Calu3 (cell line): Measurements from ENCODE around the gene NOL12. TPM values are rescaled to one million over a fixed set of nuclear protein-coding genes. Genes with fewer than 3 reads are reported as not detected.
A peak's percentile ranks its signal among the peaks of the same experiment; 100 is the strongest.

Source experiments
- BruUV-seq: library from RNA; stranded (reverse); fragments of 400-500 nt; replicated peaks from 2 replicates; lab custom pipeline; 2021; lab: Mats Ljungman, UMichigan
- CTCF ChIA-PET: fragments of 300-600 bp; sonication (Branson Sonifier 250); formaldehyde crosslinking; loops from one replicate; lab custom pipeline; 2022; ENCODE audit warnings: antibody characterized with exemption; lab: Charles Lee
- DNase-seq: peaks from one replicate; pipeline ENCODE4 v3.0.0; 2022
- H3K27ac Mint-ChIP-seq: one replicate; pipeline ENCODE4 v1.8.0; 2022; ENCODE audit warnings: mixed read lengths; ENCODE audit not compliant: unreplicated experiment
- H3K27me3 Mint-ChIP-seq: one replicate; pipeline ENCODE4 v1.8.0; 2022; ENCODE audit warnings: mixed read lengths; ENCODE audit not compliant: unreplicated experiment
- H3K36me3 Mint-ChIP-seq: one replicate; pipeline ENCODE4 v1.8.0; 2022; ENCODE audit warnings: mild to moderate bottlenecking, moderate library complexity, mixed read lengths; ENCODE audit not compliant: insufficient read depth, unreplicated experiment
- H3K4me1 Mint-ChIP-seq: one replicate; pipeline ENCODE4 v1.8.0; 2022; ENCODE audit warnings: mild to moderate bottlenecking, low read depth, mixed read lengths; ENCODE audit not compliant: unreplicated experiment
- H3K4me3 Mint-ChIP-seq: one replicate; pipeline ENCODE4 v1.8.0; 2022; ENCODE audit warnings: mild to moderate bottlenecking, low read depth, moderate library complexity, mixed read lengths; ENCODE audit not compliant: unreplicated experiment
- H3K9me3 Mint-ChIP-seq: one replicate; pipeline ENCODE4 v1.8.0; 2022; ENCODE audit warnings: low read depth, mixed read lengths; ENCODE audit not compliant: unreplicated experiment
- CTCF ChIP-seq: fragments of 200-600 bp; IDR thresholded peaks from one replicate; pipeline ENCODE4 v1.8.0; 2022; ENCODE audit warnings: antibody characterized with exemption; ENCODE audit not compliant: unreplicated experiment
- intact Hi-C: fragments of 100-400 bp; cut with micrococcal nuclease; formaldehyde crosslinking; loops from one replicate; pipeline ENCODE4 v1.10.0; 2022; ENCODE audit not compliant: unreplicated experiment
- total RNA-seq: library from RNA; stranded (reverse); gene quantifications from 2 replicates; pipeline ENCODE4 v1.2.3, GENCODE V29; 2022

Gene NOL12
- total RNA-seq, 1 experiment from 2014 or later, result 26.8 TPM

DNA sequence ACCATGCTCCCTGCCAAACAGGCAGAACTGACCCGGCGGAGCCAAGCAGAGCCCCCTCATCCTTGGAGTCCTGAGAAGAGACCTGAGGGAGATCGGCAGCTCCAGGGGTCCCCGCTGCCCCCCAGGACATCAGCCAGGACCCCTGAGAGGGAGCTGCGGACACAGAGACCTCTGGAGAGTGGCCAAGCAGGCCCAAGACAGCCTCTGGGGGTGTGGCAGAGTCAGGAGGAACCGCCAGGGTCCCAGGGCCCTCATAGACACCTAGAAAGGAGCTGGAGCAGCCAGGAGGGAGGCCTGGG is 48.2 kb downstream of the NOL12 start:
- no peak for DNase-seq
- TF ChIP-seq CTCF, result no peak
- CTCF ChIA-PET, result interaction anchor here (1.4 to 4.2 kb wide), 3 partner anchors 53 to 125 kb away, joined by 4 to 26 read pairs (median 5); partner anchors contain the start of gene GGA1
- H3K4me1 Mint-ChIP-seq, result peaks cover 31% of the 10 kb centered on the region
- peaks cover 14% of the 10 kb centered on the region for H3K36me3 Mint-ChIP-seq
- no peak overlapping the region for H3K4me3 Mint-ChIP-seq
- no TSS peak for BruUV-seq
- H3K9me3 Mint-ChIP-seq, result peaks cover 4% of the 10 kb centered on the region
- intact Hi-C loops, result loop anchor here (5.0 kb wide), 1 partner anchor 37 kb away; the partner anchor contains the start of gene TRIOBP
- H3K27me3 Mint-ChIP-seq, result peaks cover 17% of the 10 kb centered on the region
- no peak overlapping the region for H3K27ac Mint-ChIP-seq

- intact Hi-C loops, result loop anchor here (5.0 kb wide), 1 partner anchor 38 kb away; the partner anchor contains the start of gene TRIOBP
- no TSS peak for BruUV-seq
- no peak overlapping the region for H3K4me3 Mint-ChIP-seq
- TF ChIP-seq CTCF, result peak; percentile 52
- peak; percentile 84 for DNase-seq
- H3K4me1 Mint-ChIP-seq, result peaks cover 31% of the 10 kb centered on the region
- CTCF ChIA-PET, result interaction anchor here (0.9 to 4.2 kb wide), 5 partner anchors 49 to 128 kb away, joined by 3 to 26 read pairs (median 4); partner anchors contain the start of genes GGA1 and NOL12
- H3K27me3 Mint-ChIP-seq, result peaks cover 17% of the 10 kb centered on the region
- peaks cover 4% of the 10 kb centered on the region for H3K9me3 Mint-ChIP-seq
- peaks cover 14% of the 10 kb centered on the region for H3K36me3 Mint-ChIP-seq
- H3K27ac Mint-ChIP-seq, result no peak overlapping the region
These were observed 48.9 kb downstream of the NOL12 start for GRCh38 chr22:37734964-37735451.

- Mint-ChIP-seq H3K36me3 (peaks cover 16% of the 10 kb centered on the region), H3K9me3 (peaks cover 4% of the 10 kb centered on the region), H3K4me3 (no peak overlapping the region), H3K27ac (peak overlapping the region; percentile 18), H3K4me1 (peaks cover 29% of the 10 kb centered on the region), H3K27me3 (peaks cover 17% of the 10 kb centered on the region)
- BruUV-seq, result no TSS peak
- no peak for TF ChIP-seq CTCF
- no peak for DNase-seq
- CTCF ChIA-PET, result no interaction called here
- intact Hi-C loops, result no loop called here
These were observed 52.9 kb downstream of the NOL12 start for GRCh38 chr22:37739035-37739434.

GRCh38 chr22:37739611-37740049 is 53.5 kb downstream of the NOL12 start:
- intact Hi-C loops, result no loop called here
- H3K4me1 Mint-ChIP-seq, result peaks cover 33% of the 10 kb centered on the region
- peaks cover 4% of the 10 kb centered on the region for H3K9me3 Mint-ChIP-seq
- peaks cover 17% of the 10 kb centered on the region for H3K27me3 Mint-ChIP-seq
- H3K36me3 Mint-ChIP-seq, result peaks cover 16% of the 10 kb centered on the region
- BruUV-seq, result no TSS peak
- H3K4me3 Mint-ChIP-seq, result no peak overlapping the region
- H3K27ac Mint-ChIP-seq, result no peak overlapping the region
- no peak for DNase-seq
- TF ChIP-seq CTCF, result no peak
- CTCF ChIA-PET, result no interaction called here
